HG03457 (cell line): ENCODE results near the gene PAQR4.
"Not testable (repeated sequence)": the region's sequence is repeated elsewhere in the genome, so short reads cannot be mapped to it uniquely, and the experiment has no call there.

ENCODE experiments used
- ATAC-seq: cut with Tn5 transposase; IDR thresholded peaks from one replicate; pipeline ENCODE4 v1.9.1; 2021; ENCODE audit warnings: moderate number of reproducible peaks; ENCODE audit not compliant: unreplicated experiment

PAQR4 gene

GRCh38 chr16:2968738-2969544 lies at the start of gene PAQR4:
TSS of gene PAQR4 (plus strand) at chr16:2969348. CDS start at chr16:2969675, 327 bp downstream.
- ATAC-seq, result peak; percentile 45

GRCh38 chr16:2919511-2920255 lies 49.5 kb upstream of the PAQR4 start:
- no peak for ATAC-seq

- no peak for ATAC-seq
Observed at GRCh38 chr16:2923481-2923880, 45.7 kb upstream of the PAQR4 start.

- ATAC-seq, result no peak
Observed at GRCh38 chr16:2924901-2925755, 44.0 kb upstream of the PAQR4 start.

- ATAC-seq, result no peak
Observed at GRCh38 chr16:2925951-2926649, 43.0 kb upstream of the PAQR4 start.

GRCh38 chr16:2926650-2926999 lies 42.5 kb upstream of the PAQR4 start:
- no peak for ATAC-seq

- ATAC-seq, result no peak
Observed at GRCh38 chr16:2927010-2927646, 42.0 kb upstream of the PAQR4 start.

- ATAC-seq, result not testable (repeated sequence)
Observed at GRCh38 chr16:2928151-2928550, 41.0 kb upstream of the PAQR4 start.

GRCh38 chr16:2928796-2929195 lies 40.4 kb upstream of the PAQR4 start:
- no peak for ATAC-seq

GRCh38 chr16:2929693-2930092 lies 39.5 kb upstream of the PAQR4 start:
- ATAC-seq, result no peak

GRCh38 chr16:2930236-2930635 lies 38.9 kb upstream of the PAQR4 start:
- ATAC-seq, result no peak

- not testable (repeated sequence) for ATAC-seq
Observed at GRCh38 chr16:2931231-2931914, 37.8 kb upstream of the PAQR4 start.

GRCh38 chr16:2933136-2933535 lies 36.0 kb upstream of the PAQR4 start:
- no peak for ATAC-seq

GRCh38 chr16:2933701-2934100 lies 35.4 kb upstream of the PAQR4 start:
- no peak for ATAC-seq

- ATAC-seq, result no peak
Observed at GRCh38 chr16:2934450-2934849, 34.7 kb upstream of the PAQR4 start.

- no peak for ATAC-seq
Observed at GRCh38 chr16:2936436-2937011, 32.6 kb upstream of the PAQR4 start.

GRCh38 chr16:2937170-2937569 lies 32.0 kb upstream of the PAQR4 start:
- no peak for ATAC-seq

GRCh38 chr16:2938206-2938605 lies 30.9 kb upstream of the PAQR4 start:
- no peak for ATAC-seq

GRCh38 chr16:2939968-2940367 lies 29.2 kb upstream of the PAQR4 start:
- ATAC-seq, result no peak
